ENCODE data around the gene GOSR1.

- no peak for TF ChIP-seq POLR2AphosphoS5 (IDR thresholded peaks at IDR 0.05; ENCODE audit: low read depth, low read length)
- no peak for TF ChIP-seq TAF1 (IDR thresholded peaks at IDR 0.05; ENCODE audit: low read depth, low read length)
Observed at GRCh38 chr17:30472238-30472890, 4.8 kb upstream of the GOSR1 start.
